ENCODE measurements around the gene GLI2. TPM values are rescaled to one million over a fixed set of nuclear protein-coding genes. Genes with fewer than 3 reads are reported as not detected.

The GLI2 gene
- total and polyA plus RNA-seq, 2 of the 13 experiments (the other 11 are each of a cell fraction or from before 2014, with no cell fraction given) = not detected

GRCh38 chr2:120748310-120748709 is 12.6 kb downstream of the GLI2 start:
- CTCF ChIA-PET (ENCODE audit: low intra/inter-chr PET ratio, low total read pairs) = no interaction called here
- peaks cover 0 to 43% of the 10 kb centered on the region in 2 experiments; a peak in 4 of 5 replicates for H3K27me3 ChIP-seq (ENCODE audit: control insufficient read depth in 1 of 2, insufficient read depth in 2 of 2, low read length in 2 of 2)
- H3K79me2 ChIP-seq (ENCODE audit: insufficient read depth, low read length) = no peaks in the 10 kb centered on the region
- BruUV-seq (replicated peaks) = no TSS peak
- DNase-seq (ENCODE audit: low spot score) (no peak), ATAC-seq (no peak), FAIRE-seq (no peak)
- intact Hi-C loops (cut with micrococcal nuclease; ENCODE audit: unreplicated experiment) = loop anchor here (5.0 kb wide), 1 partner anchor 511 kb away; no protein-coding TSS in a partner anchor
- H2AFZ ChIP-seq (ENCODE audit: low read length) = no peak overlapping the region
- no peak overlapping the region for H3K4me2 ChIP-seq (ENCODE audit: low read depth, low read length)
- in situ Hi-C loops (cut with HindIII; ENCODE audit: extremely low pct_ligation_motif_present, low pct_unique_long_range_greater_than_20kb) = no loop called here
- H3K36me3 ChIP-seq (replicated peaks in 1 of 2; ENCODE audit: control insufficient read depth in 1 of 2, insufficient read depth in 2 of 2, low read length in 2 of 2) = no peaks in the 10 kb centered on the region
- H3K9ac ChIP-seq (ENCODE audit: insufficient read depth, low read depth, low read length) = no peak overlapping the region
- 0% methylated on average over 2 of the region's 3 CpGs for WGBS (ENCODE audit: low lambda C conversion rate)
- POLR2A ChIA-PET = no interaction called here
- no peak overlapping the region for H3K27ac ChIP-seq (ENCODE audit: extremely low read length, insufficient read depth, low read length)
- H4K20me1 ChIP-seq (ENCODE audit: insufficient read depth, low read length) = no peaks in the 10 kb centered on the region
- no peaks in the 10 kb centered on the region for H3K4me1 ChIP-seq (ENCODE audit: insufficient read depth, low read length)
- TF ChIP-seq ZFP36L2 (CRISPR knock-in tag; IDR thresholded peaks at IDR 0.05) (no peak), TARDBP (CRISPR knock-in tag; IDR thresholded peaks at IDR 0.05) (no peak), SP5 (CRISPR knock-in tag; IDR thresholded peaks at IDR 0.05; ENCODE audit: borderline replicate concordance, low read depth) (no peak), GPN1 (CRISPR knock-in tag; IDR thresholded peaks at IDR 0.05; ENCODE audit: borderline replicate concordance) (no peak), NFE2L2 (IDR thresholded peaks at IDR 0.05; ENCODE audit: low read length) (no peak), PAF1 (CRISPR knock-in tag; IDR thresholded peaks at IDR 0.05) (no peak)
- no peak overlapping the region for H3K4me3 ChIP-seq (replicated peaks in 1 of 3; ENCODE audit: insufficient read depth in 1 of 3, low read depth in 2 of 3, low read length in 3 of 3)
- H3K9me3 ChIP-seq (ENCODE audit: low read length) = no peaks in the 10 kb centered on the region

- intact Hi-C loops (cut with micrococcal nuclease; ENCODE audit: unreplicated experiment) = loop anchor here (5.0 kb wide), 1 partner anchor 511 kb away; no protein-coding TSS in a partner anchor
- no peak for TF ChIP-seq NFATC3 (CRISPR knock-in tag; IDR thresholded peaks at IDR 0.05)
- TF ChIP-seq ARID3A (IDR thresholded peaks at IDR 0.05; ENCODE audit: low read depth, low read length) = no peak
- TF ChIP-seq CEBPB (IDR thresholded peaks at IDR 0.05; ENCODE audit: borderline replicate concordance, low read depth, low read length) = no peak
- TF ChIP-seq TSC22D2 (CRISPR knock-in tag; IDR thresholded peaks at IDR 0.05; ENCODE audit: borderline replicate concordance) = no peak
- TF ChIP-seq ARID5B (CRISPR knock-in tag; IDR thresholded peaks at IDR 0.05) = no peak
- no peak for TF ChIP-seq ELK4 (CRISPR knock-in tag; IDR thresholded peaks at IDR 0.05; ENCODE audit: borderline replicate concordance)
- TF ChIP-seq NR2F2 (IDR thresholded peaks at IDR 0.05; ENCODE audit: borderline replicate concordance, low read depth) = no peak
- no peak for TF ChIP-seq ZNF563 (CRISPR knock-in tag; IDR thresholded peaks at IDR 0.05)
Measured at GRCh38 chr2:120748741-120749140, 13.1 kb downstream of the GLI2 start.

More at GRCh38 chr2:120748741-120749140, 13.1 kb downstream of the GLI2 start:
- no peaks in the 10 kb centered on the region for H3K36me3 ChIP-seq (replicated peaks in 1 of 2; ENCODE audit: control insufficient read depth in 1 of 2, insufficient read depth in 2 of 2, low read length in 2 of 2)
- H3K79me2 ChIP-seq (ENCODE audit: insufficient read depth, low read length) = no peaks in the 10 kb centered on the region
- H3K4me1 ChIP-seq (ENCODE audit: insufficient read depth, low read length) = no peaks in the 10 kb centered on the region
- POLR2A ChIA-PET = no interaction called here
- ATAC-seq (no peak), FAIRE-seq (no peak), DNase-seq (ENCODE audit: low spot score) (no peak)
- H2AFZ ChIP-seq (ENCODE audit: low read length) = no peak overlapping the region
- H3K4me3 ChIP-seq (replicated peaks in 1 of 3; ENCODE audit: insufficient read depth in 1 of 3, low read depth in 2 of 3, low read length in 3 of 3) = no peak overlapping the region
- in situ Hi-C loops (cut with HindIII; ENCODE audit: extremely low pct_ligation_motif_present, low pct_unique_long_range_greater_than_20kb) = no loop called here
- H3K27ac ChIP-seq (ENCODE audit: extremely low read length, insufficient read depth, low read length) = no peak overlapping the region
- no peaks in the 10 kb centered on the region for H3K9me3 ChIP-seq (ENCODE audit: low read length)
- CTCF ChIA-PET (ENCODE audit: low intra/inter-chr PET ratio, low total read pairs) = no interaction called here
- H3K4me2 ChIP-seq (ENCODE audit: low read depth, low read length) = no peak overlapping the region
- H3K27me3 ChIP-seq (ENCODE audit: control insufficient read depth in 1 of 2, insufficient read depth in 2 of 2, low read length in 2 of 2) = peaks cover 0 to 39% of the 10 kb centered on the region in 2 experiments; a peak in 4 of 5 replicates
- H3K9ac ChIP-seq (ENCODE audit: insufficient read depth, low read depth, low read length) = no peak overlapping the region
- no TSS peak for BruUV-seq (replicated peaks)
- no peaks in the 10 kb centered on the region for H4K20me1 ChIP-seq (ENCODE audit: insufficient read depth, low read length)
